ENCODE data around the gene TGM6.

DNA sequence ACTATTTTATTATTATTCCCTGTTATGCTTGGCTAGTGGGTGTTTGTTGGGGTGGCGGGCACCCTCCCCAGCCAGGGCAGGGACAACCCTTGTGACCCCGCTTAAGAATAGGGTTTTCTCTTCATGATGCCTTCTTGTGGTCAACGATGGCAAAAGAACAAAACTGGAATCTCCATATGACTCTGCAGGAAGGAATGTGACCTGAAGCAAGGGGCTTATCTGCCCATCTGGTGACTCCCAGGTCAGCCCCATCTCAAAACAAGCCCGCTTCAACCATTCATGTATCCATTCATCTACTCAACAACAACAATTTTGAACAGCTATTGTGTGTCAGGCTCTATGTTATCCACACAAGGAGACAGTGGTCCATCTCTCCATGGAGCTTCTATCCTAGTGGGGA, 30.9 kb upstream of the TGM6 start:
- TF ChIP-seq ZNF165 (CRISPR knock-in tag; IDR thresholded peaks at IDR 0.05; ENCODE audit: borderline replicate concordance): no peak
- no peak for TF ChIP-seq PKNOX1 (IDR thresholded peaks at IDR 0.05)
- TF ChIP-seq, protein P1, sequence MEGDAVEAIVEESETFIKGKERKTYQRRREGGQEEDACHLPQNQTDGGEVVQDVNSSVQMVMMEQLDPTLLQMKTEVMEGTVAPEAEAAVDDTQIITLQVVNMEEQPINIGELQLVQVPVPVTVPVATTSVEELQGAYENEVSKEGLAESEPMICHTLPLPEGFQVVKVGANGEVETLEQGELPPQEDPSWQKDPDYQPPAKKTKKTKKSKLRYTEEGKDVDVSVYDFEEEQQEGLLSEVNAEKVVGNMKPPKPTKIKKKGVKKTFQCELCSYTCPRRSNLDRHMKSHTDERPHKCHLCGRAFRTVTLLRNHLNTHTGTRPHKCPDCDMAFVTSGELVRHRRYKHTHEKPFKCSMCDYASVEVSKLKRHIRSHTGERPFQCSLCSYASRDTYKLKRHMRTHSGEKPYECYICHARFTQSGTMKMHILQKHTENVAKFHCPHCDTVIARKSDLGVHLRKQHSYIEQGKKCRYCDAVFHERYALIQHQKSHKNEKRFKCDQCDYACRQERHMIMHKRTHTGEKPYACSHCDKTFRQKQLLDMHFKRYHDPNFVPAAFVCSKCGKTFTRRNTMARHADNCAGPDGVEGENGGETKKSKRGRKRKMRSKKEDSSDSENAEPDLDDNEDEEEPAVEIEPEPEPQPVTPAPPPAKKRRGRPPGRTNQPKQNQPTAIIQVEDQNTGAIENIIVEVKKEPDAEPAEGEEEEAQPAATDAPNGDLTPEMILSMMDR (IDR thresholded peaks at IDR 0.05 in 2 of 3, conservative IDR thresholded peaks at IDR 0.05 in 1 of 3; ENCODE audit: insufficient read depth in 2 of 3, low read depth in 1 of 3, low read length in 3 of 3): no peak
- no peak for TF ChIP-seq MAX (CRISPR knock-in tag; IDR thresholded peaks at IDR 0.05)
- TF ChIP-seq, protein P2, sequence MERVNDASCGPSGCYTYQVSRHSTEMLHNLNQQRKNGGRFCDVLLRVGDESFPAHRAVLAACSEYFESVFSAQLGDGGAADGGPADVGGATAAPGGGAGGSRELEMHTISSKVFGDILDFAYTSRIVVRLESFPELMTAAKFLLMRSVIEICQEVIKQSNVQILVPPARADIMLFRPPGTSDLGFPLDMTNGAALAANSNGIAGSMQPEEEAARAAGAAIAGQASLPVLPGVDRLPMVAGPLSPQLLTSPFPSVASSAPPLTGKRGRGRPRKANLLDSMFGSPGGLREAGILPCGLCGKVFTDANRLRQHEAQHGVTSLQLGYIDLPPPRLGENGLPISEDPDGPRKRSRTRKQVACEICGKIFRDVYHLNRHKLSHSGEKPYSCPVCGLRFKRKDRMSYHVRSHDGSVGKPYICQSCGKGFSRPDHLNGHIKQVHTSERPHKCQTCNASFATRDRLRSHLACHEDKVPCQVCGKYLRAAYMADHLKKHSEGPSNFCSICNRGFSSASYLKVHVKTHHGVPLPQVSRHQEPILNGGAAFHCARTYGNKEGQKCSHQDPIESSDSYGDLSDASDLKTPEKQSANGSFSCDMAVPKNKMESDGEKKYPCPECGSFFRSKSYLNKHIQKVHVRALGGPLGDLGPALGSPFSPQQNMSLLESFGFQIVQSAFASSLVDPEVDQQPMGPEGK (CRISPR knock-in tag; IDR thresholded peaks at IDR 0.05; ENCODE audit: borderline replicate concordance): no peak
- TF ChIP-seq, protein P3, sequence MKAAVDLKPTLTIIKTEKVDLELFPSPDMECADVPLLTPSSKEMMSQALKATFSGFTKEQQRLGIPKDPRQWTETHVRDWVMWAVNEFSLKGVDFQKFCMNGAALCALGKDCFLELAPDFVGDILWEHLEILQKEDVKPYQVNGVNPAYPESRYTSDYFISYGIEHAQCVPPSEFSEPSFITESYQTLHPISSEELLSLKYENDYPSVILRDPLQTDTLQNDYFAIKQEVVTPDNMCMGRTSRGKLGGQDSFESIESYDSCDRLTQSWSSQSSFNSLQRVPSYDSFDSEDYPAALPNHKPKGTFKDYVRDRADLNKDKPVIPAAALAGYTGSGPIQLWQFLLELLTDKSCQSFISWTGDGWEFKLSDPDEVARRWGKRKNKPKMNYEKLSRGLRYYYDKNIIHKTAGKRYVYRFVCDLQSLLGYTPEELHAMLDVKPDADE (conservative IDR thresholded peaks at IDR 0.05; ENCODE audit: control insufficient read depth, low read depth, low read length): no peak
- no peak for TF ChIP-seq RNF2 (IDR thresholded peaks at IDR 0.05)
- no peak for TF ChIP-seq POLR2A (conservative IDR thresholded peaks at IDR 0.05)
- TF ChIP-seq ZNF79 (CRISPR knock-in tag; IDR thresholded peaks at IDR 0.05; ENCODE audit: low read depth): no peak

Measured in K562 (cell line).